ENCODE results near the gene FTO. TPM values are rescaled to one million over a fixed set of nuclear protein-coding genes. Genes with fewer than 3 reads are reported as not detected.
"Not testable (repeated sequence)": the region's sequence is repeated elsewhere in the genome, so short reads cannot be mapped to it uniquely, and the experiment has no call there.

Gene FTO
- 100 to 1,000 TPM in 1 of 4 donors, 10 to 100 TPM in 3; 81.9 to 101 (median 98.3) TPM for polyA plus RNA-seq (ENCODE audit: insufficient read length in 4 of 4)

GRCh38 chr16:53703590-53704444 lies at the start of gene FTO, which contains the start of gene RPGRIP1L:
FTO (plus strand) TSS chr16:53704156.
RPGRIP1L (minus strand) TSS chr16:53703859; CDS start chr16:53700723, 3,136 bp downstream.
- DNase-seq (ENCODE audit: low read depth in 4 of 4, low spot score in 3 of 4) = peak; percentile 97 to 99 (median 98)

- no peak for DNase-seq (ENCODE audit: low read depth in 4 of 4, low spot score in 3 of 4)
These were observed 49.0 kb upstream of the FTO start for GRCh38 chr16:53654946-53655345.

GRCh38 chr16:53662072-53662471 lies 41.9 kb upstream of the FTO start:
- DNase-seq (ENCODE audit: low read depth in 4 of 4, low spot score in 3 of 4) = no peak

- no peak for DNase-seq (ENCODE audit: low read depth in 4 of 4, low spot score in 3 of 4)
These were observed 39.1 kb upstream of the FTO start for GRCh38 chr16:53664724-53665345.

GRCh38 chr16:53666786-53667415 lies 37.1 kb upstream of the FTO start:
- no peak for DNase-seq (ENCODE audit: low read depth in 4 of 4, low spot score in 3 of 4)

- no peak for DNase-seq (ENCODE audit: low read depth in 4 of 4, low spot score in 3 of 4)
These were observed 35.1 kb upstream of the FTO start for GRCh38 chr16:53668869-53669268.

- DNase-seq (ENCODE audit: low read depth in 4 of 4, low spot score in 3 of 4) = no peak
These were observed 31.5 kb upstream of the FTO start for GRCh38 chr16:53672461-53672860.

GRCh38 chr16:53673189-53673588 lies 30.8 kb upstream of the FTO start:
- no peak for DNase-seq (ENCODE audit: low read depth in 4 of 4, low spot score in 3 of 4)

- no peak for DNase-seq (ENCODE audit: low read depth in 4 of 4, low spot score in 3 of 4)
These were observed 25.8 kb upstream of the FTO start for GRCh38 chr16:53678155-53678554.

- no peak for DNase-seq (ENCODE audit: low read depth in 4 of 4, low spot score in 3 of 4)
These were observed 25.1 kb upstream of the FTO start for GRCh38 chr16:53678756-53679343.

- no peak for DNase-seq (ENCODE audit: low read depth in 4 of 4, low spot score in 3 of 4)
These were observed 23.2 kb upstream of the FTO start for GRCh38 chr16:53680756-53681155.

GRCh38 chr16:53681354-53681753 lies 22.6 kb upstream of the FTO start:
- no peak for DNase-seq (ENCODE audit: low read depth in 4 of 4, low spot score in 3 of 4)

GRCh38 chr16:53685334-53685733 lies 18.6 kb upstream of the FTO start:
- not testable (repeated sequence) for DNase-seq (ENCODE audit: low read depth in 4 of 4, low spot score in 3 of 4)

GRCh38 chr16:53686710-53687109 lies 17.2 kb upstream of the FTO start:
- DNase-seq (ENCODE audit: low read depth in 4 of 4, low spot score in 3 of 4) = no peak

- no peak for DNase-seq (ENCODE audit: low read depth in 4 of 4, low spot score in 3 of 4)
These were observed 14.3 kb upstream of the FTO start for GRCh38 chr16:53689636-53690035.

- DNase-seq (ENCODE audit: low read depth in 4 of 4, low spot score in 3 of 4) = no peak
These were observed 13.2 kb upstream of the FTO start for GRCh38 chr16:53690771-53691170.

GRCh38 chr16:53692146-53692545 lies 11.8 kb upstream of the FTO start:
- no peak for DNase-seq (ENCODE audit: low read depth in 4 of 4, low spot score in 3 of 4)

- no peak for DNase-seq (ENCODE audit: low read depth in 4 of 4, low spot score in 3 of 4)
These were observed 10.6 kb upstream of the FTO start for GRCh38 chr16:53693320-53693719.

- DNase-seq (ENCODE audit: low read depth in 4 of 4, low spot score in 3 of 4) = no peak
These were observed 8.9 kb upstream of the FTO start for GRCh38 chr16:53695070-53695469.

GRCh38 chr16:53698271-53698670 lies 5.7 kb upstream of the FTO start:
- DNase-seq (ENCODE audit: low read depth in 4 of 4, low spot score in 3 of 4) = not testable (repeated sequence)

- no peak for DNase-seq (ENCODE audit: low read depth in 4 of 4, low spot score in 3 of 4)
These were observed 473 bp downstream of the FTO start for GRCh38 chr16:53704445-53704813.

Measured in right renal pelvis (tissue), 4 donors.